Measurements from ENCODE around the gene MST1.
A peak's percentile ranks its signal among the peaks of the same experiment; 100 is the strongest.

Gene MST1

GRCh38 chr3:49717959-49718857 is 28.9 kb upstream of the MST1 start:
- no peak for DNase-seq (ENCODE audit: low spot score)

GRCh38 chr3:49717211-49717958 is 28.1 kb upstream of the MST1 start:
- no peak for DNase-seq (ENCODE audit: low spot score)

GRCh38 chr3:49716691-49717210 is 27.5 kb upstream of the MST1 start:
- DNase-seq (ENCODE audit: low spot score) = no peak

- DNase-seq (ENCODE audit: low spot score) = no peak
Observed at GRCh38 chr3:49716169-49716568, 26.9 kb upstream of the MST1 start.

- DNase-seq (ENCODE audit: low spot score) = no peak
Observed at GRCh38 chr3:49715611-49716121, 26.4 kb upstream of the MST1 start.

GRCh38 chr3:49714728-49715550 is 25.7 kb upstream of the MST1 start:
- DNase-seq (ENCODE audit: low spot score) = no peak

GRCh38 chr3:49713336-49714105 is 24.2 kb upstream of the MST1 start:
- DNase-seq (ENCODE audit: low spot score) = no peak

GRCh38 chr3:49712631-49713317 is 23.5 kb upstream of the MST1 start:
- no peak for DNase-seq (ENCODE audit: low spot score)

GRCh38 chr3:49712166-49712565 is 22.9 kb upstream of the MST1 start:
- no peak for DNase-seq (ENCODE audit: low spot score)

GRCh38 chr3:49711489-49711888 is 22.2 kb upstream of the MST1 start:
- DNase-seq (ENCODE audit: low spot score) = no peak

- no peak for DNase-seq (ENCODE audit: low spot score)
Observed at GRCh38 chr3:49709852-49710251, 20.6 kb upstream of the MST1 start.

GRCh38 chr3:49707113-49707480 is 17.8 kb upstream of the MST1 start:
- DNase-seq (ENCODE audit: low spot score) = no peak

GRCh38 chr3:49706456-49707112 is 17.3 kb upstream of the MST1 start:
- DNase-seq (ENCODE audit: low spot score) = no peak

- no peak for DNase-seq (ENCODE audit: low spot score)
Observed at GRCh38 chr3:49705390-49705960, 16.2 kb upstream of the MST1 start.

- DNase-seq (ENCODE audit: low spot score) = no peak
Observed at GRCh38 chr3:49704629-49705028, 15.4 kb upstream of the MST1 start.

- no peak for DNase-seq (ENCODE audit: low spot score)
Observed at GRCh38 chr3:49703956-49704355, 14.7 kb upstream of the MST1 start.

GRCh38 chr3:49703443-49703927 is 14.2 kb upstream of the MST1 start:
- peak; percentile 89 for DNase-seq (ENCODE audit: low spot score)

- no peak for DNase-seq (ENCODE audit: low spot score)
Observed at GRCh38 chr3:49702672-49703071, 13.4 kb upstream of the MST1 start.

- DNase-seq (ENCODE audit: low spot score) = no peak
Observed at GRCh38 chr3:49701388-49702077, 12.3 kb upstream of the MST1 start.

All from hepatic stellate cell (primary cell).